D721Med (cell line): ENCODE data around the gene BCL2.

ENCODE experiments used
- DNase-seq: peaks from one replicate; pipeline ENCODE4 v3.0.0; 2011; ENCODE audit warnings: low spot score; ENCODE audit not compliant: insufficient read length
- FAIRE-seq: peaks from 2 replicates; lab custom pipeline; 2011; peaks lifted over from hg19 to GRCh38; lab: Jason Lieb, UNC
- TF ChIP-seq, protein P1 (sequence below): IDR thresholded peaks from 2 replicates; pipeline ENCODE4 v1.5.1; 2012; ENCODE audit warnings: mild to moderate bottlenecking, control low read depth; ENCODE audit not compliant: insufficient read depth; ENCODE audit errors: missing control alignments

The BCL2 gene

DNA sequence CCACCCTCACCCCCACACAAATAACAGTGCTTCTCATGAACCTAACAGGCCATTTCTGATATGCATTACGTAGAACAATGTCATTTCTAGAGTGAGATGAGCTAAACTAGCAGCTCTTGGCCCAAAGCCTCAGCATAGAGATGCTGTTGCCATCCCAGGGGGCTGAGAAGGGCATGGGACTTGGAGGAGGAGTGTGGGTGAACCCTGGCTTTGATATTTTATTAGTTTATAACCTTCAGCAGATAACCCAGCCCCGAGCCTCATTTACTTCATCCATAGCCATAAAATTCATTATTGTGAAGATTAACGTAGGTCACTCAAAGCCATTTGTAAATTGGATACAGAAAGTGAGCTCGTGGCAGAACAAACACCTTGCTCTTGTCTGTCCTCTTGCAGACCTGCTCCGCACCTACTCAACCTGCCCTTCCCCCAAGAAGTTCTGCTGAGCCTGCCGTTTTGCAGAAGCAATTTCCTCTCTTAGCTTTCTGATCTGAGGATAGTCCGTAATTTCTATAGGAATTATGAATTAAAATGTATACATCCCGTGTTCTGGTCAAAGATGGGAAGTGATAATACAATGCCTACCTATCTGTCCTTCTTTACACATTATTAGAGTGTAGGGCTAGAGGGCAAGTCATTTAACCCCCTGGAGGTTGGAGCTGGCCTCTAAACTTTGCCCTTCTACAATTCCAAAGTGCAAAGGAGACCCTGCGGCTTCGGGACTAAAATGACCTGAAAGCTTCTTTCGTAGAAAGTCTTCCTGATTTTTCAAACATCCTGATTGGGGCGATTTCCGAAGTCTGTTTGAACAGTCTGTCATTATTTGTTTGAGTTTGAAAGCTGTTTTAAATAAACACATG, 187.4 kb downstream of the BCL2 start:
- FAIRE-seq (peak; percentile 60), DNase-seq (no peak)
- TF ChIP-seq, protein P1, sequence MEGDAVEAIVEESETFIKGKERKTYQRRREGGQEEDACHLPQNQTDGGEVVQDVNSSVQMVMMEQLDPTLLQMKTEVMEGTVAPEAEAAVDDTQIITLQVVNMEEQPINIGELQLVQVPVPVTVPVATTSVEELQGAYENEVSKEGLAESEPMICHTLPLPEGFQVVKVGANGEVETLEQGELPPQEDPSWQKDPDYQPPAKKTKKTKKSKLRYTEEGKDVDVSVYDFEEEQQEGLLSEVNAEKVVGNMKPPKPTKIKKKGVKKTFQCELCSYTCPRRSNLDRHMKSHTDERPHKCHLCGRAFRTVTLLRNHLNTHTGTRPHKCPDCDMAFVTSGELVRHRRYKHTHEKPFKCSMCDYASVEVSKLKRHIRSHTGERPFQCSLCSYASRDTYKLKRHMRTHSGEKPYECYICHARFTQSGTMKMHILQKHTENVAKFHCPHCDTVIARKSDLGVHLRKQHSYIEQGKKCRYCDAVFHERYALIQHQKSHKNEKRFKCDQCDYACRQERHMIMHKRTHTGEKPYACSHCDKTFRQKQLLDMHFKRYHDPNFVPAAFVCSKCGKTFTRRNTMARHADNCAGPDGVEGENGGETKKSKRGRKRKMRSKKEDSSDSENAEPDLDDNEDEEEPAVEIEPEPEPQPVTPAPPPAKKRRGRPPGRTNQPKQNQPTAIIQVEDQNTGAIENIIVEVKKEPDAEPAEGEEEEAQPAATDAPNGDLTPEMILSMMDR: no peak

DNA sequence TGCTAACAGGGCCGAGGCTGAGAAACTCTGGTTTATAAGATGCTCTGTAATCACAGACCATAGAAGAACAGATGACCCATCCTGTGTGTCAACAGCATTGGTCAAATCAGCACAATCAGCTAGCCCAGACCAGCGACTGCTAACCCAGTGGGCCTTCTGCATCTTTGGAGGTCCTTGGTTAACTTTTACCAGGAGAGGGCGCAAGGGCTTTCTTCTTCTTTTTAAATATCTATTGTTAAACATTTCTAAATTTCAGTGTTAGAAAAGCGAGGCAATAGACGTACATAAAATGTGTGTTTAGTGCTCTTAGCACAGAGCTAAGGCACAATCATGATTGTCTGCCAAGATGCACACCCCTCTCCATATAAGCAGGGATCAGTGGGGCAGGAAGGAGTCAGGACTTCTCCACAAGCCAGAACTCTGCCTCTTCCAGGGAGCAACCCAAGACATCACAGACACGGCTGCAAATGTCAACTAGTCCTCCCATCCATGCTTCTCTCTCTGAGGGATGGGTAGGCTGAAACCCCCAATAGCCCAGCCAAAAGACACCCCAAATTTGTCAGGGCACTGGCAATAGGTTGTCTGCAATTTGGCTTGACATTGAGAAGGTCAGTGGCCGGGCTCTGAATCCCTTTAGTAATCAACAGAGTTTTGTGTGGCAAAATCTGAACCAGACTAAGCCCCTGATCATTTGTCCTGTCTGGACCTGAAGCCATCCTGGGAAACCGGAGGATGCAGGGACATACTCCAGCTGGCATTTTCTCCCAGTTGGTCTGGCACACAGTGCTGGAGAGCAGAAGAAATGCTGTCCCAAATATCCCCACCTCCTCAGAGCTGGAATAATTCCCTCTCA, 188.2 kb downstream of the BCL2 start:
- DNase-seq (no peak), FAIRE-seq (peak; percentile 80)
- TF ChIP-seq, protein P1: peak; percentile 31

DNA sequence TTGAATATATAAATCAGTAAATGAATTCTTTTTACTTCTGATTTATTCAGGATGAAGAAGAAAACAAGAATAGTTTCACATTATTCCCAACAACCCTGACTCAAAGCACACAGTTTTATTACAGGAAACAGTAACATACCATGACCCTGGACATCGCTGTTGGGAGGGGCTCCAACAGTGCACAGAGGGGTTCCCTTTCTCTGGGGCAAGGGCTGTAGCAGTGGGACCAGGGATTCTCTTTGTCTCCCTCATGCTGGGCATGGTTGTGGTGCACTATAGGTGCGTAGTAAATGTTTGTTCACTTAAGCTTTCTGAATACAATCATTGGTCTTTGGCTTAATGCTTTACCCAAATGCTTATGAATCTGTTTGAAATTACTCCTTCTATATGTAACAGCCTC, 189.4 kb downstream of the BCL2 start:
- FAIRE-seq (no peak), DNase-seq (no peak)
- TF ChIP-seq, protein P1: no peak

DNA sequence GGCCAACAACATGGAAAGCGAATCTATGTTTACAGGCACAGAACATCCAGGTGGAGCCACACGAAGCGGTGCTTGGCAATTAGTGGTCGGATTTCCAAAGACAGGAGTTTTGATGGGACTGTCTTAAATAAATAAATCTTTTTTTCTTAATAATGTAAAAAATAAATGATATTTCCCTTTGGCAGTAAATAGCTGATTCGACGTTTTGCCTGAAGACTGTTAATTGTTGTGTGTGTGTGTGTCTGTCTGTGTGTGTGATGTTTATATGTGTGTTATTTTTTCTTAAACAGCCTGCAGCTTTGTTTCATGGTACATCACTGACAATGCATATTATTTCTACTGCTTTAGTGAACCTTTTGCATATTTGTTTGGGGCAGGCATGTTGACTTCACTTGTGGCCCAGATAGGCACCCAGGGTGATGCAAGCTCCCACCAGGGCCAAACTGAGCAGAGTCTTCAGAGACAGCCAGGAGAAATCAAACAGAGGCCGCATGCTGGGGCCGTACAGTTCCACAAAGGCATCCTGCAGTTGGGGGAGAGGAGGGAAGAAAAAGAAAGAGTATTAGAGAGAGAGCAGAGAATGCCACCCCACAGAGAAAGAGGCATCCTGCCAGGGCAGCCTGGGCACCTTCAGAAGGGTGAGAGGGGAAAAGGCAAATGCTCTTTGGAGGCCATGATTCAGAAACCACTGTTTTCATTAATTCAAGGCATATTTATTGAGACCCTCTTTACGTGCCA, 191.2 kb downstream of the BCL2 start:
- TF ChIP-seq, protein P1: no peak
- DNase-seq: no peak
- FAIRE-seq: peak; percentile 64

DNA sequence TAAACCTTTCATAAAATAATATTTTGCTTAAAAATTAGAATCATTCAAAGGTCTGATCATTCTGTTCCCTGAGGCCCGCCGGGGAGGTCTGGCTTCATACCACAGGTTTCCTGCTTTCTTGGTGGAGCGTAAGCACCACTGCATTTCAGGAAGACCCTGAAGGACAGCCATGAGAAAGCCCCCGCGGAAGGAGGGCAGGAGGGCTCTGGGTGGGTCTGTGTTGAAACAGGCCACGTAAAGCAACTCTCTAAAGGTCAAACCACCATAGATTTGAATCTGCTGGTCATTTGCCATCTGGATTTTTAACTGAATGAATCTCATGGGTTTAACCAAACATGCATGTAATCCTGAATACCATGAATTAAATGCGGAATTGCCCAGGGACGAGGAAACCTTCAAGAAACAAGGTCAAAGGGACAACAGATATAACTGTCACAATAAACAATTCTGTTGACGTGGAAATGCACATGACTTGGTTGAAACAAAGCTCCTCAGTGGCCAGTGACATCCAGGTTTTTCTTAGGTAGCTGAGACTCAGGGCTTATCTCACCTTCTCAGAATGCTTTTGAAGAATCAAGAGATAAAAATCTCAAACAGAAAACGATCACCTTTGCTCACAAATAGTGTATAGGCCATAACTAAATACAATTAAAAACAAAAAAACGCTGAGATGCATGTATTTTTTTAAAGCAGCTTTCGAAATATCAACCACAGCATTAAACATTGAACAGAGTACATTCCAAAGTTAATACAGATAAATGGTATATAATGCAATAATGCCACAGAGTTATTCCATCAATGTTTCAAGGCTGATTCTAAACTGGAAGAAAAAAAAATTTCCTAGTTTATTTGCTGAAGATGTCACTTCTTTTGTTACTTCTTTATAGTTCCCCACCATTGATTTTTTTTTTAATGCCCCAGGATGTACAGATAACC, 193.2 kb downstream of the BCL2 start:
- peak; percentile 94 for FAIRE-seq
- TF ChIP-seq, protein P1: no peak
- no peak for DNase-seq

DNA sequence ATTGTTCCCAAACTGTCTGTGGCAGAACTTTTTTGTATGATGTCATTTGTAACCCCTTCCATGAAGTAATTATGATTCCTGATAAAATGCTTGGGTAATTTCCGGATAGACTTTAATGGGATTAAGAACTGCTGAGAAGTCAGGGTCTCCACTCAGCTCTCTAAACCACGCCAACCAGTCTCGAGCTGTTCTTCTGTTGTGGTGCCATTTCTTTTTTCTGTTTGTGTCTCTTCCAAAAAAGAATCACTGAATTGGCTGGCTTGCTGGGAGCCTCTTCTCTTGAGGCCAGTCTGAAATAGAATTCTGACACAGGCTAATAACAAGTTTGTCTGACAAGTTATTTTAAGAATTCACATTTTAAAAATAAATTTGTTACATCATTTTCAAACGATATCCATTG, 198.9 kb downstream of the BCL2 start:
- DNase-seq: no peak

More for the DNA sequence above, 198.9 kb downstream of the BCL2 start:
- FAIRE-seq: no peak
- TF ChIP-seq, protein P1: no peak
